ENCODE data around the gene EHBP1.

EHBP1 gene

DNA sequence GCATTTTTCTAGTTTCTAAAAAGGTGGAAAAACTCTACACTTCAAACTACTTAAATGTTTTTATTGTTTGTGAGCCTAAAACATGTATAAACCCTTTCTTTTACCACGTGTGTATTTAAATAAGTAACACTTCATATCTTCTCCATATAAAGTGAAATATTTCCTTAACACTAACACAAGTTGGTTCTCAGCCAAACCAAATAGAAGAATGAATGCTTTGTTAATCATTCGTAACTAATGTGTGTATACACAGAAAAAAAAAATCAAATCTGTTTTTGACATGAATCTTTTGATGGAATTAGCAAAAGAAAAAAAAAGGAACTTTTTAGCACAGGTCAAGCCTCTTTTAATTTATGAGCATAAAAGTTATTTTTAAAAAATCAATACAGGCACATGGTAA lies 89.3 kb downstream of the EHBP1 start:
- TF ChIP-seq, protein P1, sequence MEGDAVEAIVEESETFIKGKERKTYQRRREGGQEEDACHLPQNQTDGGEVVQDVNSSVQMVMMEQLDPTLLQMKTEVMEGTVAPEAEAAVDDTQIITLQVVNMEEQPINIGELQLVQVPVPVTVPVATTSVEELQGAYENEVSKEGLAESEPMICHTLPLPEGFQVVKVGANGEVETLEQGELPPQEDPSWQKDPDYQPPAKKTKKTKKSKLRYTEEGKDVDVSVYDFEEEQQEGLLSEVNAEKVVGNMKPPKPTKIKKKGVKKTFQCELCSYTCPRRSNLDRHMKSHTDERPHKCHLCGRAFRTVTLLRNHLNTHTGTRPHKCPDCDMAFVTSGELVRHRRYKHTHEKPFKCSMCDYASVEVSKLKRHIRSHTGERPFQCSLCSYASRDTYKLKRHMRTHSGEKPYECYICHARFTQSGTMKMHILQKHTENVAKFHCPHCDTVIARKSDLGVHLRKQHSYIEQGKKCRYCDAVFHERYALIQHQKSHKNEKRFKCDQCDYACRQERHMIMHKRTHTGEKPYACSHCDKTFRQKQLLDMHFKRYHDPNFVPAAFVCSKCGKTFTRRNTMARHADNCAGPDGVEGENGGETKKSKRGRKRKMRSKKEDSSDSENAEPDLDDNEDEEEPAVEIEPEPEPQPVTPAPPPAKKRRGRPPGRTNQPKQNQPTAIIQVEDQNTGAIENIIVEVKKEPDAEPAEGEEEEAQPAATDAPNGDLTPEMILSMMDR (IDR thresholded peaks at IDR 0.05; ENCODE audit: low read depth, low read length, missing control alignments): no peak
- DNase-seq (ENCODE audit: extremely low read depth, low read depth): no peak
- no peak overlapping the region for H3K4me3 ChIP-seq (replicated peaks; ENCODE audit: low read depth, low read length)

DNA sequence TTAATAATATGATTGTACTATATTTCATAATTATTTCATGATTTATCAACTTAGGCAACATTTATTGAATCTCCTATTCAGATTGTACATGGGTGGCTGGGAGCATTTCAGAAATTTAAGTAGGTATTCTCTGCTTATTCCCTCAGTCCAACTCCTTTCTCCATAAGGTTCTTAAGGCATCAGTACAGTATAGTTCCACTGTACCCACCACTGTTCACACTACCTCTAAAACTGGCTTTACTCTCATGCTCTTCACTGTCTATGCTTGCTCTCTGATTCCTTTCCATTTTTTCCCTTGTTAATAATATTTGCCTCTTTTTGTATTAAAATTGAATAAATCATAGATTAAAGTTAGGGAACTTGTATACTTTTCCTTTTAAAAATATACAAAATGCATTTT lies 89.8 kb downstream of the EHBP1 start:
- TF ChIP-seq, protein P1 (IDR thresholded peaks at IDR 0.05; ENCODE audit: low read depth, low read length, missing control alignments): no peak
- DNase-seq (ENCODE audit: extremely low read depth, low read depth): no peak
- H3K4me3 ChIP-seq (replicated peaks; ENCODE audit: low read depth, low read length): no peak overlapping the region

DNA sequence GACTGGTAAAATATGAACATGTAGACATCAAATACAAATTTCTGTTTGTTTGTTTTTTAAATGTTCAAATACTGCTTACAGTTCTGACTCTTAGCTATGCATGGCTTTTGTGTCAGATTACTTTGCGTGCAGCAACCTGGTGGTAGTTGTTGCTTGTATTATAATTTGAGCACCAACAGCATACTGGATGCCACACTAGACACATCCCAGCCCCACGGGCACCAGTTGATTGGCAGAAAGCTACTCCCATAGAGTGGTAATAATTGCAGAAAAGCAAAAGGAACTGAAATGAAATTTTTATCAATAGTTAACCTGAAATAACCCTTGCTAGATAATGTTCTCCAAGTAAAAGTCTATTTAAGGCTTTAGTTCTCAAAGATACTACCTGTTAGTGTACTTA lies 91.6 kb downstream of the EHBP1 start:
- TF ChIP-seq, protein P1 (IDR thresholded peaks at IDR 0.05; ENCODE audit: low read depth, low read length, missing control alignments): no peak
- H3K4me3 ChIP-seq (replicated peaks; ENCODE audit: low read depth, low read length): no peak overlapping the region
- DNase-seq (ENCODE audit: extremely low read depth, low read depth): no peak

DNA sequence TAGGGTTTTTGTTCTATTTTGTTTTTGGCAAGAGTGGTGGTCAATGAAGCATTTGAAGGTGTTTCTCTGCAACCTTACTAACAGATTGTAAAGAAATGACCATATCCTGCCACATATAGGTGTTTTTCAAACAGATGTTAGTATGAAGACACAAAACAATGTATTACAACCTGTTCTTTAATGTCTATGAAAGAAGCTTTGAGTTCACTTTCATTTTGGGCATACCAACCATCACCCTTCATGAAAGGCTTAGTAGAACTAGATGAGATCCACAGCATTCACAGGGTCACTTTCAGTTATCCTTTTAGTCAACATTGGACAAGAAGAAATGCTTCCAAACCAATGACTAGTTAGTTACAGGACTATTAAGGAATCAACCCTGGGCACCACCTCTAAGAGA lies 95.1 kb downstream of the EHBP1 start:
- no peak for DNase-seq (ENCODE audit: extremely low read depth, low read depth)
- H3K4me3 ChIP-seq (replicated peaks; ENCODE audit: low read depth, low read length): no peak overlapping the region
- TF ChIP-seq, protein P1 (IDR thresholded peaks at IDR 0.05; ENCODE audit: low read depth, low read length, missing control alignments): no peak

DNA sequence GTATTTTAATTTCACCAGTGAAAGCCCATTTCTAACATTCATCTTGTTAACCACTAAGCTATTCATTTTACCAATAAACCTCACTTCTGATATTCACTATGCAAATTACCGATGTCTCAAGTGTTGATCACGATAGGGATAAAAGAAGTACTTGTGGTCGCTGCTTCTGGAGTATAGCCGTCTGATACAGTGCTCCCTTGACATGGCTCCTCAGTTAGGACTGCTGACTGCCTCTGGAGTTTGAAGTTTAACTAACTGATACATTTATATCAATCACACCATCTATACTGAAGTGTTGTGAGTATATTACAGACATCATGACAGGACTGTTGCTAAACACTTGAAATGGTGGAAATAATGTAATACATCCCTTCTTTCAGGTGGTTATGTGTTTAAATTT lies 95.6 kb downstream of the EHBP1 start:
- no peak for DNase-seq (ENCODE audit: extremely low read depth, low read depth)
- H3K4me3 ChIP-seq (replicated peaks; ENCODE audit: low read depth, low read length): no peak overlapping the region
- TF ChIP-seq, protein P1 (IDR thresholded peaks at IDR 0.05; ENCODE audit: low read depth, low read length, missing control alignments): no peak

DNA sequence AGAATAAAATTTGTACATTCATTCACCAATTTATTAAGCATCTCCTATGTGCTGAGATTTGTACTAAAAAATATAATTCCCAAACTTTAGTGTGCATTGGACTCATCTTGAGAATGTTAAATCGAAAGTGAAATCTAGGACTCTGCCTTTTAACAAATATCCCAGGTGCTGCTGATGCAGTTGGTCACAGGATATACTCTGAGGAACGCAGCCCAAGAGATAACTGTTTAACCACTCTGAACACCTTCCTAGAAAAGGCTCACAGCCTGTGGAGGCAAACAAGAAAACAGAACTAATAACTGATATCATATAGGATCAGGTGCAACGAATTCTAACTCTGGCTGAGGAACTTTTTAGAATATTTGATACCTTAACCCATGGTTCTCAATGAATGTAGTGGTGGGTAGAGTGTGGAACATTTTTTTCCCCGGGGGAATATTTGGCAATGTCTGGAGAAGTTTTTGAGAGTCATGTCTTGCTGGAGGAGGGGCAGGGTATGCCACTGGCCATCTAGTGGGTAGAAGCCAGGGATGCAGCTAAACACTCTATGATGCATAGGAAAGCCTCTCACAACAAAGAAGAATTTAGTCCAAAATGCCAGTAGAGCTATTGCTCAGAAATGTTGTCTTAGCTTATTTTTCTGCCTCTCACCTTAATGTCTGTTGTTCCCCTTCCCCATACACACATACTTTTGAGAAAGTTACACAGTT lies 96.5 kb downstream of the EHBP1 start:
- DNase-seq (ENCODE audit: extremely low read depth, low read depth): no peak

More for the DNA sequence above, 96.5 kb downstream of the EHBP1 start:
- TF ChIP-seq, protein P1 (IDR thresholded peaks at IDR 0.05; ENCODE audit: low read depth, low read length, missing control alignments): no peak
- H3K4me3 ChIP-seq (replicated peaks; ENCODE audit: low read depth, low read length): no peak overlapping the region

Measured in HFF-Myc (cell line).